ENCODE measurements around the gene LINGO1. TPM values are rescaled to one million over a fixed set of nuclear protein-coding genes. Genes with fewer than 3 reads are reported as not detected.

The LINGO1 gene
- total RNA-seq, 2 experiments from 2014 or later = not detected

DNA sequence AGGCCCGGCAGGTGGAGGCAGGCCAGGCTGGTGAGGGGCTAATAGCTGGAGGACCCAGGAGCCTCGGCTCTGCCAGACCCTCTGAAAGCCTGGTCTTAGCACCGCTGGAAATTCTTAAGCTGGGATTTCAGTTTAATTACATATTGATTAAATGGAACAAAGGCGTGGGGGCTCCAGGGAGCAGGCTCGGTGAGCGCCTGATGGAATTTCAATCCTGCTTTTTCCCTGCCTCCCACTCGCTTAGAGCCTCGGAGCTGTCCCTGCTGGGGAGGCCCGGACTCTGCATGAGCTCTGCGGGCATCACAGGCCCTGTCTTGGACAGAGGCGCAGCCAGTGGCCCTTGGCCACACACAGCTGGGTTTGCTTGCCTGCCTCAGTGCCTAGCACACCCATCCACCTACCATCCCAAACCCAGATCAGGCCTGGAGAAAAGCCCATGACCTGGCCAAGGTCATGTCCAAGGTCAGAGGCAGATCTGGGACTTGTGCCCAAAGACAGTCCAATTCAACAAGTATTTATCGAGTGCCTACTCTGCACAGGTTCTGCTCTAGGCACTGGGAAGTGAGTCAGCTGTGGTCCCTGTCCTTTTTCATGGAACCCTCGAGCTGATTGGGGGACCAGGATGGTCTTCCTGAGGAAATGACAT lies 40.6 kb downstream of the LINGO1 start:
- no peak overlapping the region for H3K27ac Mint-ChIP-seq
- H3K4me3 Mint-ChIP-seq = no peak overlapping the region
- intact Hi-C loops (cut with micrococcal nuclease) = no loop called here
- ChIA-PET POLR2A (no interaction called here), CTCF (interaction anchor here (0.9 to 1.5 kb wide), 2 partner anchors 42 to 95 kb away, joined by 4 to 5 read pairs; no protein-coding TSS in a partner anchor)
- DNase-seq = no peak
- no peaks in the 10 kb centered on the region for H3K36me3 Mint-ChIP-seq
- no peaks in the 10 kb centered on the region for H3K4me1 Mint-ChIP-seq (ENCODE audit: low read depth)
- no peaks in the 10 kb centered on the region for H3K9me3 Mint-ChIP-seq
- H3K27me3 Mint-ChIP-seq = peaks cover 3% of the 10 kb centered on the region

DNA sequence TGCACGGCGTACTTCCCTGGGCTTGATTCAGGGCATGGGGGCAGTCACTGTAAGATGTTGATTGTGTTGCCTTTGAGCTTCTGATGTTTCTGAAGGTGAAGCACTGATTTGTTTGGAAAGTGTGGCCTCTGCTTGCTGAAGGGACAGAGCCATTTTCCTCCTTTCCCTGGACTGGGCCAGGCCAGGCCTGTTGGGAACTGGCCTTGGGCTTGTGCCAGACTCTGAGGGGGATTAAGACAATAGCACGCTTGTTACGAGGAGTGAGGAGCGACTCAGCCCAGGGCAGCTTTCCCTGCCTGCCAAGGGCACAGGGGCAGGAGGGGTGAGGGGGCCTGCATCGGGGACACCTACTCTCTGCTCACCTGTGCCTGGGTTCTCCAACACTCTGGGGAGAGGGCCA lies 42.9 kb downstream of the LINGO1 start:
- peaks cover 3% of the 10 kb centered on the region for H3K27me3 Mint-ChIP-seq
- H3K9me3 Mint-ChIP-seq = no peaks in the 10 kb centered on the region
- POLR2A ChIA-PET = no interaction called here
- no peak overlapping the region for H3K27ac Mint-ChIP-seq
- DNase-seq = no peak
- H3K4me3 Mint-ChIP-seq = no peak overlapping the region
- intact Hi-C loops (cut with micrococcal nuclease) = no loop called here
- H3K36me3 Mint-ChIP-seq = no peaks in the 10 kb centered on the region
- no peaks in the 10 kb centered on the region for H3K4me1 Mint-ChIP-seq (ENCODE audit: low read depth)
- CTCF ChIA-PET = no interaction called here

DNA sequence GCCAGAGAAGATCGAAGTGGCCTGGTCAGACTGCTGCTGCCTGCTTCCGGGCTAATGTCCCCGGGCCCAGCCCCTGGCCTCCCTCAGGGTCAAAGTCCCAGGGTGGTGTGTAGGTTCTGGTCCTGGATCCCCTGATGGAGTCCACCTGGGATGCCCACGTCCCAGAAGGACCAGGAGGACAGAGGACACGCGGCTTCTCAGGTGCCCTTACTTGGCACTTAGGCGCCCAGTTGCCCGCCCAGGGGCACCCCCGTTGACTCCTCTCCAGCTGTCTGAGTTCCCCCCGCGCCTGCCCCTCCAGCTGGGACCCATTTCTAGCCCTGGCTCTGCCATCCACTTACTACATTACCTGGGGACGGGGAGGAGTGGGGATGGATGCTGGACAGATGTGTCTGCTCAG lies 44.6 kb downstream of the LINGO1 start:
- Mint-ChIP-seq H3K27ac (no peak overlapping the region), H3K4me1 (ENCODE audit: low read depth) (no peaks in the 10 kb centered on the region), H3K27me3 (peaks cover 3% of the 10 kb centered on the region), H3K4me3 (no peak overlapping the region), H3K36me3 (no peaks in the 10 kb centered on the region), H3K9me3 (no peaks in the 10 kb centered on the region)
- CTCF ChIA-PET = interaction anchor here (0.8 kb wide), 1 partner anchor 45 kb away, joined by 3 read pairs; no protein-coding TSS in a partner anchor
- POLR2A ChIA-PET = no interaction called here
- no peak for DNase-seq
- intact Hi-C loops (cut with micrococcal nuclease) = no loop called here

DNA sequence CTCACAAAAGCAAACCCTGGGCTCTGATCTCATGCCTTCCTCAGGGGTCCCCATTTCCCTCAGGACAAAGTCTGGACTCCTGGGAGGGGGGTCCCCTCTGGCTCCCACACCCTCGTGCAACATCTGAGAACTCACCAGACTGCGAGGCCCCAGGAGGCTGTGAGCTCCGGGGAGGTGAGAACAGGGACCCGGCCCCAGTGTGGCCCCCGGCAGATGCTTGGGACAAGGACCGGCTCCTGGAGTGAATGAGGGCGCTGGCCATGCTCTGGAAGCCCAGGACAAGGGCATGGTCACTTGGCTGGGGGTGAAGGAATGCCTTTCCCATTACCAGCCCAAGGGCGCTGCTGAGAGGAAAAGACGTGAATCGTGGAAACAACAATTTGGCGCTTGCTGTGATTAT lies 48.0 kb downstream of the LINGO1 start:
- ChIA-PET CTCF (no interaction called here), POLR2A (no interaction called here)
- no peak overlapping the region for H3K4me3 Mint-ChIP-seq
- no peak for DNase-seq
- no peaks in the 10 kb centered on the region for H3K36me3 Mint-ChIP-seq
- H3K27ac Mint-ChIP-seq = no peak overlapping the region
- intact Hi-C loops (cut with micrococcal nuclease) = no loop called here
- H3K9me3 Mint-ChIP-seq = no peaks in the 10 kb centered on the region
- no peaks in the 10 kb centered on the region for H3K4me1 Mint-ChIP-seq (ENCODE audit: low read depth)
- H3K27me3 Mint-ChIP-seq = no peaks in the 10 kb centered on the region

DNA sequence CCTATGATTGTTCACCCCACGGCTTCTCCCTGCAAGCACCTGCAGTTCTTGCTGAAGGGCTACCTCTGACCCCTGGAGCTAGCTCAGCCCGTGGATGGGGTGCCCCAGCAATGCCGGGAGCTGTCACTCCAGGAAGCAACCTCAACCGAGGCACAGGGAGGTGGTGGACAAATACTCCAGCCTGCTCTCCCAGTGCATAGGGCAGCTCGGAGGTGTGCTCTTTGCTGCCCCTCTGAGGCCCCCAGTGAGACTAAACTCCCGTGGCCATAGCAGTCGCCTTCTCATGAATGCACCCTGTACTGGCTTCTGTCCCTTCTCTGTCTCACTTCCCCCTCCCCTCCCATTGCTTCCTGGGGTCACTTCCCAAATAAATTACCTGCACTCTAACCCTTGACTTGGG lies 48.5 kb downstream of the LINGO1 start:
- Mint-ChIP-seq H3K4me3 (no peak overlapping the region), H3K36me3 (no peaks in the 10 kb centered on the region), H3K27me3 (no peaks in the 10 kb centered on the region), H3K9me3 (no peaks in the 10 kb centered on the region), H3K27ac (no peak overlapping the region), H3K4me1 (ENCODE audit: low read depth) (no peaks in the 10 kb centered on the region)
- CTCF ChIA-PET = no interaction called here
- POLR2A ChIA-PET = no interaction called here
- no peak for DNase-seq
- intact Hi-C loops (cut with micrococcal nuclease) = no loop called here

DNA sequence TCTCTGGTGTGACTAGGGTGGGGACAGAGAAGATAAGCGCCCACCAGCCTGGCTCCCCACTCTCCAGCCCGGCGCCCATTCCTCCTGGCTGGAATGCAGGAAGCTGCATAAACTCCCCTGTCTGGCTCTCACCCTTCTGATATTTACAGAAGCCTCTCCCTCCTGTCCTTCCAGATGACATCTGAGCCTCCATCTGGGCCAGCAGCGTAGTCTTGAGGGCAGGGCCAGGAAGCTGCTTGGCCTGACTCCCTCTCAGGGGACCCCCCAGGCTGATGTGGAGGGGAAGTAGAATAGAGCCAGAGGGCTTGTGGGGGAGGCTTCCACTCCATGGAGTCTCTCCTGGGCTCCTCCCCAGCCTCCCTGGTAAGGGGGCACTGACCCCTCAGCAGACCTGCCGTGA lies 49.9 kb downstream of the LINGO1 start:
- H3K4me3 Mint-ChIP-seq = no peak overlapping the region
- no peaks in the 10 kb centered on the region for H3K27me3 Mint-ChIP-seq
- no peaks in the 10 kb centered on the region for H3K9me3 Mint-ChIP-seq
- no peaks in the 10 kb centered on the region for H3K4me1 Mint-ChIP-seq (ENCODE audit: low read depth)
- no peak for DNase-seq
- no peak overlapping the region for H3K27ac Mint-ChIP-seq
- intact Hi-C loops (cut with micrococcal nuclease) = no loop called here
- H3K36me3 Mint-ChIP-seq = no peaks in the 10 kb centered on the region
- ChIA-PET CTCF (no interaction called here), POLR2A (no interaction called here)

DNA sequence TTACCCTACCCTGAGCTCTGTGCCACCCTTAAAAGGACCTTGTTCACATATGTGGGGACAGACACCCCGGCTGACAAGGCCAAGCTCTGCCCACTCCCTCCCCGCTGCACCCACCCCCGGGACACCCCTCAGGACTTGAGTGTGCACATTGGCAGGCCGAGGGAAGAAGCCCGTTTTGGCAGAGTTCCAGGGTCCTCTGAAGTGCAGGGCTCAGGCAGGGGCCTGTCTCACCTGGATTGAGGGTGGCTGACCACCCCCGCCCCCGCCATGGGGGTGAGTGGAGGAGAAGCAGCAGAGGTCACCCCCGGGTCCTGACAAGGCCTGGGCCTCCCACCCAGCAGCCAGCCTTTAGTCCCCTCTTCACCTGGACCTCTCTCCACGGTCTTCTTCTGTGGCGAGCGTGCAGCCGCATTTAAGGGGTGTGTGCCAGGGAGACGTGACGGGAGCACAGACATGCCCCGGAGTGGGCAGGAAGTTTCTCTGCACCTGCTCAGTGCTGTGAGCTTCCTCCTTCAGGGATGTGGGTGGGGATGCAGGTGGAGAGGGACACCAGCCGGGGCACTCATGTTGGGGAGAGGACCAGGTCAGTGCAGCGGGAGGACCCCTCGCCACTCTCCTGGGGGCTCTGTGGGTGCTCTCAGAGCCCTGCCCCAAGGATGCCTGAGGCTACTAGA lies 50.7 kb downstream of the LINGO1 start:
- ChIA-PET CTCF (no interaction called here), POLR2A (no interaction called here)
- Mint-ChIP-seq H3K27me3 (no peaks in the 10 kb centered on the region), H3K36me3 (no peaks in the 10 kb centered on the region), H3K27ac (no peak overlapping the region), H3K4me1 (ENCODE audit: low read depth) (no peaks in the 10 kb centered on the region), H3K4me3 (no peak overlapping the region), H3K9me3 (no peaks in the 10 kb centered on the region)
- no peak for DNase-seq
- intact Hi-C loops (cut with micrococcal nuclease) = no loop called here

DNA sequence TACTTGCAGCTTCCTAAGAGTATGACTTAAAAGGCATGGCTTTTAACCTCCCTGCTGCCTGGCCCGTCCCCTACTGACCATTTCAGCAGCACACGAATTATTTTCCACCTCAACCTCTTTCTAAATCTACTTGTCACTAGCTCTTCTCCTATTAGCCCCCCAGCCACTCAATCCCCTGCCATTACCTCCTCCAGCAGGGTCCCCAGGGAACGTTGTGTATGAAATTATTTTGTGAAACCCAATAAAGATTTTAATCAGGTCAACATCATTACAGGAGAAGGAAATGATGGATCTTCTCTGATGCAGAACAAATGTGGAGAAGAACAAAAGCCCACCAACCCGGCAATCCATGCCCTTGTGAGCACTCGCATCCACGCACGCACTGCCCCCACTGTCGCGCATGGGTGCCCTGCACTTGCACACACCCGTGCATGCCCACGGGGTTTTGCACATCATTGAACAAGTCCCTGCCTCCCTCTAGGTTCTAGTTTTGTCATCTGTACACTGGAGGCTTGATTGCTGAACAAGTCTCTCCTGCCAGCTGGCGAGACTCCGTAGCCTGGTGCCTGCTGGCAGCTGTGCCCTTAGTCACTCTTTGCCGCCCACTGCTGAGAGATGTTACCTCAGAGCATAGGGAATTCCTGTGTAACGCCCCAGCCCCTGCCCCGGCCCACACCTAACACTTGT lies 51.6 kb downstream of the LINGO1 start:
- H3K36me3 Mint-ChIP-seq = no peaks in the 10 kb centered on the region
- CTCF ChIA-PET = interaction anchor here (1.4 kb wide), 1 partner anchor 53 kb away, joined by 3 read pairs; no protein-coding TSS in a partner anchor
- H3K4me3 Mint-ChIP-seq = no peak overlapping the region
- POLR2A ChIA-PET = no interaction called here
- DNase-seq = no peak
- intact Hi-C loops (cut with micrococcal nuclease) = no loop called here
- H3K9me3 Mint-ChIP-seq = no peaks in the 10 kb centered on the region
- no peaks in the 10 kb centered on the region for H3K4me1 Mint-ChIP-seq (ENCODE audit: low read depth)
- no peak overlapping the region for H3K27ac Mint-ChIP-seq
- no peaks in the 10 kb centered on the region for H3K27me3 Mint-ChIP-seq

DNA sequence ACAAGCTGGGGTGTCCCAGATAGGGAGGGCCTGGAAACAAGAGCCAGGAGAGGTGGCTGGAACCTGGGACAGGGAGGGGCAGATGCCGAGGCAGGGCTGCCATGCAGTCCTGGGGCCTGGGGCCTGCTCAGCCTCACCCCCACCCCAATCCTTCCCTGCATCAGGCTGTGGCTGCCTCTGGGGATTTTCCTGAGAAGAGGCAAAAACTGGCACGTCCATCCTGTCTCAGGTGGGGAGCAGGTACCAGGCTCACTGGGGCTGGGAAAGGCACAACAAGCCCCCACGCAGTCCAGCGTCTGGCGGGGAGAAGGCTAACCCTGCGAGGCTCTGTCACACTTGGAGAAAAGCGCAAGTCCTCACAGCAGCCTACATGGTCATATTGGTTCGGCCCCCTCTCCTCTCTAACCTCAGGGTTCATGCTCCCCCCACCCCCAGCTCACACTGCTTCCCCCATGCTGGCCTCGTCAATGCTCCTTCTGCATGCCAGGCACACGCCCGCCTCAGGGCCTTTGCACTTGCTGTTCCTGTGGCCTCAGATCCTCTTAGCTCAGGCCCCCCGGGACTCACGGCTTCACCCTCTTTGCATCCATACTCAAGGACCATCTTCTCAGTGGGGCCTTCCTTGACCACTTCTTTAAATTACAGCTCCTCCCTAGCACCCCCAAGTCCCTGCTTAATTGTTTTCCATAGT lies 53.1 kb downstream of the LINGO1 start:
- Mint-ChIP-seq H3K4me3 (no peak overlapping the region), H3K27ac (no peak overlapping the region), H3K4me1 (ENCODE audit: low read depth) (no peaks in the 10 kb centered on the region), H3K36me3 (no peaks in the 10 kb centered on the region), H3K27me3 (no peaks in the 10 kb centered on the region), H3K9me3 (no peaks in the 10 kb centered on the region)
- intact Hi-C loops (cut with micrococcal nuclease) = no loop called here
- ChIA-PET CTCF (interaction anchor here (0.7 kb wide), 1 partner anchor 36 kb away, joined by 4 read pairs; no protein-coding TSS in a partner anchor), POLR2A (no interaction called here)
- no peak for DNase-seq

DNA sequence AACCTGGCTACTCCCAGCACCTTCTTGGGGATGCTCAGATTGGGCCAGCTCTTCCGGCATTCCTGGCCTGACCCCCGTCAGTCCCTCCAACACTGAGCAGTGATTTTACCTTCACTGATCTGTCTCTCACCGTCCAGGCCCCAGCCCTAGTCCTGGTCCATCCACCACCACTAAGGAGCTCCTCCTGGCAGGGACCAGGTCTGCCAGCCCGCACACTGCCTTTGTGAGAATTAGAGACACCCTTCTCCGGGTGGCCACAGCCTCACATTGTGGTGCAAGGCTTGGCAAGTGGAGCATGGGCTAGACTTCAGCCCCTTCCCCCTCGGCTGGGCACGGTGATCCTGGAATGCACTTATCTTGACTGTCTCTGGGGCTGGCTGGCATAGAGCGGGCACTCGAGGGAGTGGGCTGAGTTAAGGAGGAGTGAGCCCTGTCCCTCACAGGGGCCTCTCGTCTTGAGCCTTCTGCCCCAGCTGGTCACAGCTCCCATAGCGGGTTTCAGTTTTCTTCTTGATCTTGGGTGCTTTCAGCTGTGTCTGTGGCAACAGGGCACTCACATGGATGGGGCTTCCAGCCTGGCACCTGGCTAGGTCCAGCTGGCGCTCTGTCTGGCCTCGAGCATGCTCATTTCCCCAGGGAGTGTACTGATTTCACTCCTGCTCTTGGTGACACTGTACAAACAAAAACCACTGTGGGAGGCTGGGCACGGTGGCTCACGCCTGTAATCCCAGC lies 53.9 kb downstream of the LINGO1 start:
- Mint-ChIP-seq H3K36me3 (no peaks in the 10 kb centered on the region), H3K27me3 (no peaks in the 10 kb centered on the region), H3K4me3 (no peak overlapping the region), H3K4me1 (ENCODE audit: low read depth) (no peaks in the 10 kb centered on the region), H3K27ac (no peak overlapping the region), H3K9me3 (no peaks in the 10 kb centered on the region)
- CTCF ChIA-PET = interaction anchor here (0.7 kb wide), 1 partner anchor 35 kb away, joined by 4 read pairs; no protein-coding TSS in a partner anchor
- DNase-seq = no peak
- intact Hi-C loops (cut with micrococcal nuclease) = no loop called here
- POLR2A ChIA-PET = no interaction called here

DNA sequence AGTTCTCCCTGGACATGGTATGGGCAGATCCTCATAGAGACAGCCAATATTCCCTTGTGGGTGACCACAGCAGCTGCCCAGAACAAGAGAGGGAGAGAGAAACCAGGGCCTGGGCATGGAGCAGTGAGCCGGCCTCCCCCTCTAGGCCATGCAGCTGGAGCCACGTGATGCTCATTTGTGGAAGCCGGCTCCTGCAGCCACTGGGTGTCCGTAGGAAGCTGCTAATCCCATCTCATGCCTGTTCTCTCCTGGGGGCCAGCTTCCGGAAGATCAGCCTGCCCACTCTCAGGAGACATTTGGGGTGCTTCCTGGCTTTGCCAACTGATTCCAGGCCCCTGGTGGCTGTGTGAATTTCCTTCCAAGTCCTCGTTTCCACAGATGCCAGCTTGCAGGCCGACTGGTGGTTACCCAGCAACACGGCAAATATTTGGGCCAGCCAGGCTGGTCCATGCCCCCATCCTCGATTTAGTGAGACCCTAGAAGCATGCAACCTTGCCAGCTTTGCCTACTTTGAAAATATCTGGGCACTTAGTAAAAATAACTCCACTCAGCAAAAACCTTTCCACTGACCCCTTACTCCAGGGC lies 55.3 kb downstream of the LINGO1 start:
- no peaks in the 10 kb centered on the region for H3K4me1 Mint-ChIP-seq (ENCODE audit: low read depth)
- CTCF ChIA-PET = no interaction called here
- no peak for DNase-seq
- POLR2A ChIA-PET = no interaction called here
- no peak overlapping the region for H3K27ac Mint-ChIP-seq
- no peaks in the 10 kb centered on the region for H3K9me3 Mint-ChIP-seq
- intact Hi-C loops (cut with micrococcal nuclease) = no loop called here
- no peaks in the 10 kb centered on the region for H3K36me3 Mint-ChIP-seq
- H3K27me3 Mint-ChIP-seq = no peaks in the 10 kb centered on the region
- H3K4me3 Mint-ChIP-seq = no peak overlapping the region

DNA sequence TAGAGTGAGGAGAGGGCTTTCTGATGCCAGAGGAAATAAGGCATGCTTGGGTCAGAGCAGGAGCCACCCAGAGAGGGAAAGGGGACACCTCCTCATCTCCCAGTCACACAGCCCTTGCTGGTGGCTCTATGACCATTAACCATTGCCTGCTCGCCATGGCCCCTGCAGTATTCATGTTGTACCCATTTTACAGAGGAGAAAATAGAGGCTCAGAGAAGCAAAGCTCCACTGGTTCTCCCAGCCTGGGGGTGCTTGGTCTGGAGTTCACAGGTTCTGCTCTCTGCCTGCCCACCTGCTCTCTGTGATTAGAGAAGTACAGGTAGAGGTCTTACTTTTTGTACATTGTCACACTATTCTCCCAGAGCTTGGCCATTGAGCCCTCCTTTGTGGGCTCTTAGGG lies 56.2 kb downstream of the LINGO1 start:
- ChIA-PET CTCF (no interaction called here), POLR2A (no interaction called here)
- Mint-ChIP-seq H3K27ac (no peak overlapping the region), H3K4me3 (no peak overlapping the region), H3K4me1 (ENCODE audit: low read depth) (no peaks in the 10 kb centered on the region), H3K9me3 (no peaks in the 10 kb centered on the region), H3K27me3 (no peaks in the 10 kb centered on the region), H3K36me3 (no peaks in the 10 kb centered on the region)
- no peak for DNase-seq
- intact Hi-C loops (cut with micrococcal nuclease) = no loop called here

Data from activated CD4-positive, alpha-beta memory T cell treated with anti-CD3 and anti-CD28 coated beads for 36 hours (primary cell).